PFSK-1 (cell line): Measurements from ENCODE around the gene TBC1D9B.

ENCODE experiments used
- POLR2AphosphoS5 ChIP-seq: IDR thresholded peaks from 2 replicates; pipeline ENCODE4 v1.6.1; 2012; ENCODE audit warnings: low read depth, mild to moderate bottlenecking, control low read depth, low read length, moderate library complexity
- TF ChIP-seq, protein P1 (sequence below), 2 experiments: IDR thresholded peaks; 2 replicates each; pipeline versions ENCODE4 v1.6.1 to v1.8.0; 2011 to 2012; ENCODE audit warnings: low read depth in 2 of 2, low read length in 2 of 2, control low read depth in 1 of 2, inconsistent platforms in 1 of 2, mild to moderate bottlenecking in 1 of 2, moderate library complexity in 1 of 2; ENCODE audit not compliant: insufficient read depth in 1 of 2

DNA sequence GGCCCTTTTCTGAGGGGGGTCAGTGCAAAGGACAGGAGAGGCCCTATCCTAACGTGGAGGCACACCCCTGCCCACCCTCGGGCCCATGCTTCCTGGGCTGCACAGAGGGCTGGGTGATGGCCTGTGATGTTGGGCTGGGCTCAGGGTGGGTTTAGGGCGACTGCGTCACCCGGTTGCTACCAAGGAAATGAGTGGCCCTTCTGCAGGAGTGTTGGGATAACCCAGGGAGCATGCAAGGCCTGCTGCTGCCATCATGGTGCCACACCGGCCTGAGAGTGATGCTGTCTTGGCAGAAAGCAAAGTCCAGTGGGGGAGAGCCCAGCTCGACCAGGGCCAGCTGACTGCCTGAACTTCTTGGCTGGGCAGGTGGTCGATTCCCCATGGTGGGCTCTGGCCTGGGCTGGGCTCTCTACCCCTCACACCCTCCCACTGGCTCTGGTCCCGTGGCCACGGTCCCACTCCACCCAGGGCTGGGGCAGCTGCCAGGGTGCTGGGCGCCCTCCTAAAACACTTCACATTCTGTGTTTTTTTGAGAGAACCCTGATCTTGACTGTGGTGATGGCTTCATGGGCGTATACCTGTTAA lies 27.5 kb downstream of the TBC1D9B start:
- TF ChIP-seq POLR2AphosphoS5, result no peak
- TF ChIP-seq, protein P1, sequence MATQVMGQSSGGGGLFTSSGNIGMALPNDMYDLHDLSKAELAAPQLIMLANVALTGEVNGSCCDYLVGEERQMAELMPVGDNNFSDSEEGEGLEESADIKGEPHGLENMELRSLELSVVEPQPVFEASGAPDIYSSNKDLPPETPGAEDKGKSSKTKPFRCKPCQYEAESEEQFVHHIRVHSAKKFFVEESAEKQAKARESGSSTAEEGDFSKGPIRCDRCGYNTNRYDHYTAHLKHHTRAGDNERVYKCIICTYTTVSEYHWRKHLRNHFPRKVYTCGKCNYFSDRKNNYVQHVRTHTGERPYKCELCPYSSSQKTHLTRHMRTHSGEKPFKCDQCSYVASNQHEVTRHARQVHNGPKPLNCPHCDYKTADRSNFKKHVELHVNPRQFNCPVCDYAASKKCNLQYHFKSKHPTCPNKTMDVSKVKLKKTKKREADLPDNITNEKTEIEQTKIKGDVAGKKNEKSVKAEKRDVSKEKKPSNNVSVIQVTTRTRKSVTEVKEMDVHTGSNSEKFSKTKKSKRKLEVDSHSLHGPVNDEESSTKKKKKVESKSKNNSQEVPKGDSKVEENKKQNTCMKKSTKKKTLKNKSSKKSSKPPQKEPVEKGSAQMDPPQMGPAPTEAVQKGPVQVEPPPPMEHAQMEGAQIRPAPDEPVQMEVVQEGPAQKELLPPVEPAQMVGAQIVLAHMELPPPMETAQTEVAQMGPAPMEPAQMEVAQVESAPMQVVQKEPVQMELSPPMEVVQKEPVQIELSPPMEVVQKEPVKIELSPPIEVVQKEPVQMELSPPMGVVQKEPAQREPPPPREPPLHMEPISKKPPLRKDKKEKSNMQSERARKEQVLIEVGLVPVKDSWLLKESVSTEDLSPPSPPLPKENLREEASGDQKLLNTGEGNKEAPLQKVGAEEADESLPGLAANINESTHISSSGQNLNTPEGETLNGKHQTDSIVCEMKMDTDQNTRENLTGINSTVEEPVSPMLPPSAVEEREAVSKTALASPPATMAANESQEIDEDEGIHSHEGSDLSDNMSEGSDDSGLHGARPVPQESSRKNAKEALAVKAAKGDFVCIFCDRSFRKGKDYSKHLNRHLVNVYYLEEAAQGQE (IDR thresholded peaks at IDR 0.05; ENCODE audit: insufficient read depth in 1 of 2, low read depth in 2 of 2, low read length in 2 of 2), result no peak
